ENCODE data around the gene NACC1.

DNA sequence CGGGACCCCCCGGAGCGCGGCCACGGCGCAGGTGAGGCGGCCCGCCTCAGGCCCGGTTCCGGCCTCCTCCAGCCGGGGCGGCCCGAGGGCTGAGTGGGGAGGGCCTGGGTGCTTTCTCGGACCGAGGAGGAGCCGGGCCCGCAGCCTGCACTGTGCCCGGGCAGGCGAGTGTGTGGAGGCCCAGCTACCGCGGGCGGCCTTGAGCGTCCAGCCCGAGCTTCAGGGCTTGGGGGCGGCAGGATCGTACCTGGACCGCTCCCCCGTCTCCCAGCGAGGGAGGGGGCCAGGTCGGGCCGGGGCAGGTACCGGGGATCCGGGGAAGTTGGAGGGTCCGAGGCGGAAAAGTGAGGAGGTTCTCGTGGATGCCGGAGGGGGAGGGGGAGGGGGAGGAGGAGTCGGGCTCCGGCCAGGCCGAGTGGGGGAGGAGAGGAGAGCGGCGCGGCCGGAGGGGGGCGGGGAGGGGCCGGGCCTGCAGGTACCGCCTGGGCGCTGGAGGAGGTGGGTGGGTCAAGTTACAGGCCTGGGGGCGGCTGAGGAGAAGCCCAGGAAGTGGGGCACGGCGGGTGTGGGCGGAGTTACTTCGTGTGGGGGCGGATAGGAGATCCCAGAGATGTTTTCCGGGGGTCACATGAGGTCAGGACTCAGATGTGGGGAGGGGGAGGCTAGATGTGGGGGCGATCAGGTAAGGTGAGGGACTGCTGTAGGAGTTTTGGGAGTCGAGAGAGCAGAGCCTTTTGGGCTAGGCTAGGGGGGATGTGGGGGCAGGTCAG is 545 bp downstream of the NACC1 start:
- TF ChIP-seq, protein P1, sequence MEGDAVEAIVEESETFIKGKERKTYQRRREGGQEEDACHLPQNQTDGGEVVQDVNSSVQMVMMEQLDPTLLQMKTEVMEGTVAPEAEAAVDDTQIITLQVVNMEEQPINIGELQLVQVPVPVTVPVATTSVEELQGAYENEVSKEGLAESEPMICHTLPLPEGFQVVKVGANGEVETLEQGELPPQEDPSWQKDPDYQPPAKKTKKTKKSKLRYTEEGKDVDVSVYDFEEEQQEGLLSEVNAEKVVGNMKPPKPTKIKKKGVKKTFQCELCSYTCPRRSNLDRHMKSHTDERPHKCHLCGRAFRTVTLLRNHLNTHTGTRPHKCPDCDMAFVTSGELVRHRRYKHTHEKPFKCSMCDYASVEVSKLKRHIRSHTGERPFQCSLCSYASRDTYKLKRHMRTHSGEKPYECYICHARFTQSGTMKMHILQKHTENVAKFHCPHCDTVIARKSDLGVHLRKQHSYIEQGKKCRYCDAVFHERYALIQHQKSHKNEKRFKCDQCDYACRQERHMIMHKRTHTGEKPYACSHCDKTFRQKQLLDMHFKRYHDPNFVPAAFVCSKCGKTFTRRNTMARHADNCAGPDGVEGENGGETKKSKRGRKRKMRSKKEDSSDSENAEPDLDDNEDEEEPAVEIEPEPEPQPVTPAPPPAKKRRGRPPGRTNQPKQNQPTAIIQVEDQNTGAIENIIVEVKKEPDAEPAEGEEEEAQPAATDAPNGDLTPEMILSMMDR (conservative IDR thresholded peaks at IDR 0.05; ENCODE audit: low read depth, low read length) = no peak
- TF ChIP-seq EZH2 (IDR thresholded peaks at IDR 0.05; ENCODE audit: borderline replicate concordance, low read depth, low read length, poor library complexity, severe bottlenecking) = no peak

All from A673 (cell line).